ENCODE results near the gene GGACT. TPM values are rescaled to one million over a fixed set of nuclear protein-coding genes. Genes with fewer than 3 reads are reported as not detected.

The GGACT gene
- total RNA-seq, 2 donors from 2014 or later, result 2.7 to 6.6 TPM

GRCh38 chr13:100510208-100510957, 78.2 kb downstream of the GGACT start:
- Histone ChIP-seq H3K27ac (ENCODE audit: low read depth, low read length) (no peak overlapping the region), H3K36me3 (ENCODE audit: control insufficient read depth, insufficient read depth, low read length) (peaks cover under 1% of the 10 kb centered on the region), H3K27me3 (ENCODE audit: control insufficient read depth, insufficient read depth, low read length, poor library complexity, severe bottlenecking) (no peaks in the 10 kb centered on the region), H3K4me1 (ENCODE audit: control insufficient read depth, insufficient read depth, low read length) (peaks cover 3% of the 10 kb centered on the region), H3K9ac (ENCODE audit: extremely low read depth, low read length, poor library complexity, severe bottlenecking) (no peak overlapping the region), H3K4me3 (ENCODE audit: low read length) (no peak overlapping the region), H3K9me3 (ENCODE audit: control insufficient read depth, low read length) (no peaks in the 10 kb centered on the region)
- WGBS, 2 experiments (ENCODE audit: insufficient coverage in 1 of 2, insufficient read length in 1 of 2), result 28 to 38% methylated on average over 5 to 10 of the region's 11 CpGs
- Mint-ChIP-seq H3K9me3 (no peaks in the 10 kb centered on the region), H3K27me3 (ENCODE audit: insufficient read depth) (no peaks in the 10 kb centered on the region), H3K36me3 (ENCODE audit: low read depth) (peaks cover 2% of the 10 kb centered on the region), H3K4me1 (peaks cover 63% of the 10 kb centered on the region), H3K27ac (peak overlapping the region; percentile 40), H3K4me3 (no peak overlapping the region)
- peak; percentile 84 for DNase-seq
- TF ChIP-seq, protein P1, sequence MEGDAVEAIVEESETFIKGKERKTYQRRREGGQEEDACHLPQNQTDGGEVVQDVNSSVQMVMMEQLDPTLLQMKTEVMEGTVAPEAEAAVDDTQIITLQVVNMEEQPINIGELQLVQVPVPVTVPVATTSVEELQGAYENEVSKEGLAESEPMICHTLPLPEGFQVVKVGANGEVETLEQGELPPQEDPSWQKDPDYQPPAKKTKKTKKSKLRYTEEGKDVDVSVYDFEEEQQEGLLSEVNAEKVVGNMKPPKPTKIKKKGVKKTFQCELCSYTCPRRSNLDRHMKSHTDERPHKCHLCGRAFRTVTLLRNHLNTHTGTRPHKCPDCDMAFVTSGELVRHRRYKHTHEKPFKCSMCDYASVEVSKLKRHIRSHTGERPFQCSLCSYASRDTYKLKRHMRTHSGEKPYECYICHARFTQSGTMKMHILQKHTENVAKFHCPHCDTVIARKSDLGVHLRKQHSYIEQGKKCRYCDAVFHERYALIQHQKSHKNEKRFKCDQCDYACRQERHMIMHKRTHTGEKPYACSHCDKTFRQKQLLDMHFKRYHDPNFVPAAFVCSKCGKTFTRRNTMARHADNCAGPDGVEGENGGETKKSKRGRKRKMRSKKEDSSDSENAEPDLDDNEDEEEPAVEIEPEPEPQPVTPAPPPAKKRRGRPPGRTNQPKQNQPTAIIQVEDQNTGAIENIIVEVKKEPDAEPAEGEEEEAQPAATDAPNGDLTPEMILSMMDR (conservative IDR thresholded peaks at IDR 0.05), result no peak

GRCh38 chr13:100508996-100509395, 79.6 kb downstream of the GGACT start:
- DNase-seq, result no peak
- H3K9me3 ChIP-seq (ENCODE audit: control insufficient read depth, low read length), result no peaks in the 10 kb centered on the region
- Mint-ChIP-seq H3K27ac (peak overlapping the region; percentile 31), H3K4me1 (peaks cover 52% of the 10 kb centered on the region), H3K27me3 (ENCODE audit: insufficient read depth) (no peaks in the 10 kb centered on the region), H3K36me3 (ENCODE audit: low read depth) (peaks cover 5% of the 10 kb centered on the region), H3K9me3 (no peaks in the 10 kb centered on the region), H3K4me3 (no peak overlapping the region)
- WGBS, 2 experiments (ENCODE audit: insufficient coverage in 1 of 2, insufficient read length in 1 of 2), result 89% methylated on average over 8 of the region's 8 CpGs
- H3K36me3 ChIP-seq (ENCODE audit: control insufficient read depth, insufficient read depth, low read length), result no peaks in the 10 kb centered on the region
- TF ChIP-seq, protein P1 (conservative IDR thresholded peaks at IDR 0.05), result no peak
- no peaks in the 10 kb centered on the region for H3K27me3 ChIP-seq (ENCODE audit: control insufficient read depth, insufficient read depth, low read length, poor library complexity, severe bottlenecking)
- H3K4me3 ChIP-seq (ENCODE audit: low read length), result no peak overlapping the region
- H3K4me1 ChIP-seq (ENCODE audit: control insufficient read depth, insufficient read depth, low read length), result peaks cover 3% of the 10 kb centered on the region
- no peak overlapping the region for H3K9ac ChIP-seq (ENCODE audit: extremely low read depth, low read length, poor library complexity, severe bottlenecking)
- H3K27ac ChIP-seq (ENCODE audit: low read depth, low read length), result no peak overlapping the region

- H3K4me1 Mint-ChIP-seq, result peaks cover 47% of the 10 kb centered on the region
- Histone ChIP-seq H3K27ac (ENCODE audit: low read depth, low read length) (no peak overlapping the region), H3K4me1 (ENCODE audit: control insufficient read depth, insufficient read depth, low read length) (peaks cover 3% of the 10 kb centered on the region), H3K9me3 (ENCODE audit: control insufficient read depth, low read length) (no peaks in the 10 kb centered on the region), H3K9ac (ENCODE audit: extremely low read depth, low read length, poor library complexity, severe bottlenecking) (no peak overlapping the region), H3K4me3 (ENCODE audit: low read length) (no peak overlapping the region), H3K27me3 (ENCODE audit: control insufficient read depth, insufficient read depth, low read length, poor library complexity, severe bottlenecking) (no peaks in the 10 kb centered on the region), H3K36me3 (ENCODE audit: control insufficient read depth, insufficient read depth, low read length) (no peaks in the 10 kb centered on the region)
- DNase-seq, result no peak
- no peaks in the 10 kb centered on the region for H3K27me3 Mint-ChIP-seq (ENCODE audit: insufficient read depth)
- no peak overlapping the region for H3K4me3 Mint-ChIP-seq
- TF ChIP-seq, protein P1 (conservative IDR thresholded peaks at IDR 0.05), result no peak
- H3K9me3 Mint-ChIP-seq, result no peaks in the 10 kb centered on the region
- peaks cover 5% of the 10 kb centered on the region for H3K36me3 Mint-ChIP-seq (ENCODE audit: low read depth)
- 94 to 99% methylated on average over 5 of the region's 6 CpGs for WGBS, 2 experiments (ENCODE audit: insufficient coverage in 1 of 2, insufficient read length in 1 of 2)
- H3K27ac Mint-ChIP-seq, result no peak overlapping the region
Observed at GRCh38 chr13:100508455-100508854, 80.1 kb downstream of the GGACT start.

All from endodermal cell (in vitro differentiated cells).